ENCODE data around the gene OSGEPL1.
A peak's percentile ranks its signal among the peaks of the same experiment; 100 is the strongest.
"Not testable (repeated sequence)": the region's sequence is repeated elsewhere in the genome, so short reads cannot be mapped to it uniquely, and the experiment has no call there.

The OSGEPL1 gene, protein sequence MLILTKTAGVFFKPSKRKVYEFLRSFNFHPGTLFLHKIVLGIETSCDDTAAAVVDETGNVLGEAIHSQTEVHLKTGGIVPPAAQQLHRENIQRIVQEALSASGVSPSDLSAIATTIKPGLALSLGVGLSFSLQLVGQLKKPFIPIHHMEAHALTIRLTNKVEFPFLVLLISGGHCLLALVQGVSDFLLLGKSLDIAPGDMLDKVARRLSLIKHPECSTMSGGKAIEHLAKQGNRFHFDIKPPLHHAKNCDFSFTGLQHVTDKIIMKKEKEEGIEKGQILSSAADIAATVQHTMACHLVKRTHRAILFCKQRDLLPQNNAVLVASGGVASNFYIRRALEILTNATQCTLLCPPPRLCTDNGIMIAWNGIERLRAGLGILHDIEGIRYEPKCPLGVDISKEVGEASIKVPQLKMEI

GRCh38 chr2:189762551-189763298, at the start of gene OSGEPL1:
Gene OSGEPL1, minus strand, starts transcription at chr2:189762792. Its CDS starts 1,152 bp downstream, at chr2:189761640.
- peak; percentile 22 for DNase-seq

- DNase-seq = no peak
Observed at GRCh38 chr2:189803431-189803830, 40.8 kb upstream of the OSGEPL1 start.

GRCh38 chr2:189802396-189802912, 39.9 kb upstream of the OSGEPL1 start:
- no peak for DNase-seq

GRCh38 chr2:189799531-189799930, 36.9 kb upstream of the OSGEPL1 start:
- no peak for DNase-seq

DNA sequence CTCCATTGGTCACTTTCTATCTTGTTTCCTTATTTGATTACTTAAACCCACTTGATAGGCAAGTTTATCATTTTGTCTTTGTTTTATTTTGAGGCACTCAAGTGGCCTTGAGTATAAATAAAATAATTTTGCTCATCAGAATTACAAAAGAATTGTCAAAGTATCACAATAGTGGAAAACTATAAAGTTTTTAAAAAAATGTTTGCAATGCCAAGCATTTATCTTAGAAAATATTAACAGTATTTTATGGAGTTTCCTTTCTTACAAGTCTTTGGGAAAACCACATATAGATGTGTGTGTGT, 36.4 kb upstream of the OSGEPL1 start:
- DNase-seq = no peak

- no peak for DNase-seq
Observed at GRCh38 chr2:189798312-189799029, 35.9 kb upstream of the OSGEPL1 start.

GRCh38 chr2:189797902-189798301, 35.3 kb upstream of the OSGEPL1 start:
- DNase-seq = no peak

- no peak for DNase-seq
Observed at GRCh38 chr2:189794310-189794709, 31.7 kb upstream of the OSGEPL1 start.

GRCh38 chr2:189791338-189792042, 28.9 kb upstream of the OSGEPL1 start:
- no peak for DNase-seq

- DNase-seq = peak; percentile 43
Observed at GRCh38 chr2:189783927-189784867, 21.6 kb upstream of the OSGEPL1 start, which contains the start of the genes ORMDL1 and PMS1. Gene ORMDL1, minus strand, starts transcription at chr2:189784339. Its CDS starts 1,744 bp downstream, at chr2:189782595. Gene PMS1, plus strand, starts transcription at chr2:189784450. Its CDS starts 7,360 bp downstream, at chr2:189791810.

- DNase-seq = no peak
Observed at GRCh38 chr2:189783451-189783926, 20.9 kb upstream of the OSGEPL1 start.

- DNase-seq = no peak
Observed at GRCh38 chr2:189782221-189782671, 19.7 kb upstream of the OSGEPL1 start.

- no peak for DNase-seq
Observed at GRCh38 chr2:189772212-189772611, 9.6 kb upstream of the OSGEPL1 start.

- no peak for DNase-seq
Observed at GRCh38 chr2:189770590-189771322, 8.2 kb upstream of the OSGEPL1 start.

- no peak for DNase-seq
Observed at GRCh38 chr2:189763908-189764661, 1.5 kb upstream of the OSGEPL1 start.

DNA sequence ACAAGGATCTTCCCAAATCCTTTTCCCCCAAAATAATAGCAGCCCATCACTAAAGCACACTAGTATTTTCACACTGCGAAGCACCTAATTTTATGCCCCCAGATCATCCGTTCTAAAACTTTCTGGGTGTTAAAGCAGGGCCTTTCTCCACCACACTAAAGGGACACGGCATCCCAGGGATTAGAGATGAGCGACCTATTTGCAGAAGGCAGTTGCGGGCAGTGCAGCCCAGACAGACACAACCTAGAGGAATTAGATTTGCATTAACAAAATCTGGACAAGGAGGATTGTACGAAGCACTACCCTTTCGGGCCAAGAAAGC, 402 bp downstream of the OSGEPL1 start:
- no peak for DNase-seq

DNA sequence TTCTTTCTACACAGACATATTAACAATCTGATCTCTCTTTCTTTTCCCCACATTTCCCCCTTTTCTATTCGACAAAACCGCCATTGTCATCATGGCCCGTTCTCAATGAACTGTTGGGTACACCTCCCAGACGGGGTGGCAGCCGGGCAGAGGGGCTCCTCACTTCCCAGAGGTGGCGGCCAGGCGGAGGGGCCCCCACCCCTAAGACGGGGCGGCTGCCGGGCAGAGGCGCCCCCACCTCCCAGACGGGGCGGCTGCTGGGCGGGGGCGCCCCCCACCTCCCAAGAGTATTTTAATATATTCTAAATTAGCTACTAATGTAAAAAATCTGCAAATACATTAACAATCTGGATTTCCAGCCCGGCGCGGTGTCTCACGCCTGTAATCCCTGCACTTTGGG, 2.4 kb downstream of the OSGEPL1 start:
- DNase-seq = not testable (repeated sequence)

GRCh38 chr2:189756311-189756952, 6.2 kb downstream of the OSGEPL1 start:
- DNase-seq = no peak

- DNase-seq = no peak
Observed at GRCh38 chr2:189751080-189751658, 11.4 kb downstream of the OSGEPL1 start.
